ENCODE measurements around the gene BLMH. TPM values are rescaled to one million over a fixed set of nuclear protein-coding genes. Genes with fewer than 3 reads are reported as not detected.

BLMH gene
- total and polyA plus RNA-seq, 2 donors (not counting 3 experiments of a cell fraction or from before 2014, with no cell fraction given) = 24.6 to 65.8 TPM

DNA sequence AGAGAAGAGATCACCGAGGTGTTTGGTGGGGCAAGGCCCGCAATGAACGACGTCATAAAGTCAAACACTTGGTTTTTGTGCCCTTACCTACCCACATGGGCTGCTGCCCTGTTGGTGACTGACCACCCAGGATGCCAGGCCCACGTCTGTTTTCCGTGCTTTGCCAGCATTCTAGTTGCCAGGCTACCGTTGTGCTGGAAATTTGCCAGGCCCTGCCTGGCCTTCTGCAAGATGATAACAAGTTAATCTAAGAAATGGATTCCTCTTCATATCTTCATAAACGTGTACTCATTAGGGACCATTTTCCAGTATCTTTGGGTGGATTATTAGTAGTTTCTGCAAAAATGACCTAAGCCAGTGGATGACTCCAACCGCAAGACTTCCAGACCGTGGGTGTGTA is 91.6 kb downstream of the BLMH start:
- CTCF ChIA-PET = no interaction called here
- Histone ChIP-seq H3K27me3 (ENCODE audit: control insufficient read depth in 2 of 2, insufficient read depth in 2 of 2, low read length in 2 of 2) (no peaks in the 10 kb centered on the region), H3K79me2 (ENCODE audit: control insufficient read depth, insufficient read depth, low read length) (no peaks in the 10 kb centered on the region), H3K9ac (replicated peaks; ENCODE audit: extremely low read depth, insufficient read depth, low read length) (no peak overlapping the region), H3K9me1 (replicated peaks; ENCODE audit: control insufficient read depth, extremely low read depth, insufficient read depth, low read length) (no peaks in the 10 kb centered on the region), H3K27ac (ENCODE audit: insufficient read depth, low read depth, low read length) (no peak overlapping the region), H3K4me3 (replicated peaks in 1 of 3; ENCODE audit: insufficient read depth in 1 of 3, low read depth in 1 of 3, low read length in 3 of 3) (no peak overlapping the region), H3K4me1 (ENCODE audit: control insufficient read depth, extremely low read depth, insufficient read depth, low read length) (peaks cover 18% of the 10 kb centered on the region), H3K36me3 (ENCODE audit: control insufficient read depth in 2 of 2, extremely low read depth in 1 of 2, insufficient read depth in 2 of 2, low read length in 2 of 2) (no peaks in the 10 kb centered on the region), H3K9me3 (replicated peaks; ENCODE audit: control insufficient read depth, insufficient read depth, low read length) (no peaks in the 10 kb centered on the region), H2AFZ (ENCODE audit: low read depth, low read length) (no peak overlapping the region), H4K20me1 (replicated peaks; ENCODE audit: control insufficient read depth, extremely low read depth, insufficient read depth, low read length) (no peaks in the 10 kb centered on the region), H3K4me2 (ENCODE audit: insufficient read depth, low read length) (no peak overlapping the region)
- dilution Hi-C loops (cut with MboI; ENCODE audit: extremely low pct_ligation_motif_present, low sequenced_read_pairs) = no loop called here
- intact Hi-C loops (cut with micrococcal nuclease) = no loop called here
- POLR2A ChIA-PET = no interaction called here
- FAIRE-seq = no peak
- no TSS peak for BruUV-seq (replicated peaks)
- DNase-seq (ENCODE audit: low read depth, low spot score) = no peak
- no peak for TF ChIP-seq MYC (IDR thresholded peaks at IDR 0.05; ENCODE audit: low read depth, low read length)
- TF ChIP-seq, protein P1, sequence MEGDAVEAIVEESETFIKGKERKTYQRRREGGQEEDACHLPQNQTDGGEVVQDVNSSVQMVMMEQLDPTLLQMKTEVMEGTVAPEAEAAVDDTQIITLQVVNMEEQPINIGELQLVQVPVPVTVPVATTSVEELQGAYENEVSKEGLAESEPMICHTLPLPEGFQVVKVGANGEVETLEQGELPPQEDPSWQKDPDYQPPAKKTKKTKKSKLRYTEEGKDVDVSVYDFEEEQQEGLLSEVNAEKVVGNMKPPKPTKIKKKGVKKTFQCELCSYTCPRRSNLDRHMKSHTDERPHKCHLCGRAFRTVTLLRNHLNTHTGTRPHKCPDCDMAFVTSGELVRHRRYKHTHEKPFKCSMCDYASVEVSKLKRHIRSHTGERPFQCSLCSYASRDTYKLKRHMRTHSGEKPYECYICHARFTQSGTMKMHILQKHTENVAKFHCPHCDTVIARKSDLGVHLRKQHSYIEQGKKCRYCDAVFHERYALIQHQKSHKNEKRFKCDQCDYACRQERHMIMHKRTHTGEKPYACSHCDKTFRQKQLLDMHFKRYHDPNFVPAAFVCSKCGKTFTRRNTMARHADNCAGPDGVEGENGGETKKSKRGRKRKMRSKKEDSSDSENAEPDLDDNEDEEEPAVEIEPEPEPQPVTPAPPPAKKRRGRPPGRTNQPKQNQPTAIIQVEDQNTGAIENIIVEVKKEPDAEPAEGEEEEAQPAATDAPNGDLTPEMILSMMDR (IDR thresholded peaks at IDR 0.05; ENCODE audit: extremely low read depth in 1 of 2, insufficient read depth in 1 of 2, low read depth in 1 of 2, low read length in 2 of 2) = no peak
- TF ChIP-seq, protein P2, sequence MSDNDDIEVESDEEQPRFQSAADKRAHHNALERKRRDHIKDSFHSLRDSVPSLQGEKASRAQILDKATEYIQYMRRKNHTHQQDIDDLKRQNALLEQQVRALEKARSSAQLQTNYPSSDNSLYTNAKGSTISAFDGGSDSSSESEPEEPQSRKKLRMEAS (IDR thresholded peaks at IDR 0.05; ENCODE audit: insufficient read depth, insufficient read length) = no peak
- TF ChIP-seq JUN (IDR thresholded peaks at IDR 0.05; ENCODE audit: borderline replicate concordance, insufficient read depth, insufficient read length, low read depth) = no peak
- TF ChIP-seq FOS (IDR thresholded peaks at IDR 0.05; ENCODE audit: borderline replicate concordance, insufficient read depth, low read length) = no peak
- no peak for TF ChIP-seq EZH2 (IDR thresholded peaks at IDR 0.05; ENCODE audit: borderline replicate concordance, low read depth, low read length, severe bottlenecking)
- no peak for TF ChIP-seq POLR2A (IDR thresholded peaks at IDR 0.05; ENCODE audit: low read depth, low read length)
- TF ChIP-seq POLR2AphosphoS5 (IDR thresholded peaks at IDR 0.05; ENCODE audit: insufficient read depth, low read depth, low read length) = no peak
- TF ChIP-seq GATA2 (IDR thresholded peaks at IDR 0.05; ENCODE audit: insufficient read depth, insufficient read length, low read depth, low read length) = no peak

All from endothelial cell of umbilical vein (primary cell).